Amniotic stem cell (primary cell): Measurements from ENCODE around the gene LLPH.
A peak's percentile ranks its signal among the peaks of the same experiment; 100 is the strongest.

ENCODE experiments used
- DNase-seq: peaks from one replicate; lab custom pipeline; 2025; lab: John Stamatoyannopoulos, UW

Gene LLPH

DNA sequence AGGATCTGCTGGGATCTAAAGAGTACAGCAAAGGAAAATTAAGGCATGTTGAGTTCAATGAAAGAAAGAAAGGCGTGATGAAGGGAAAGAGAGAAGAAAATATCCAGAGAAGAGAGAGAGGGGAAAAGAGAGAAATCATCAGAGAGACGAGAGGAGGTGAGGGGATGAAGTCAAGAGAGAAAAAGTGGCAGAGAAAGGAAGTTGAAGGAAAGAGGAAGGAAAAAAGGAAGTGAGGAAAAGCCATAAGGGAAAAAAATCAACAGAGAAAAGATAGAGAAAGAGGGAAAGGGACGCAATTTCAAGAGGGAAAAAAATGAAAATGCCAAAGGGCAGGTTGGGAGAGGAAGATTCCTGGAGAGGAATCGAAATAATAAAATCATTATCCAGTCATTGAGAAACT is 40.4 kb downstream of the LLPH start:
- no peak for DNase-seq

DNA sequence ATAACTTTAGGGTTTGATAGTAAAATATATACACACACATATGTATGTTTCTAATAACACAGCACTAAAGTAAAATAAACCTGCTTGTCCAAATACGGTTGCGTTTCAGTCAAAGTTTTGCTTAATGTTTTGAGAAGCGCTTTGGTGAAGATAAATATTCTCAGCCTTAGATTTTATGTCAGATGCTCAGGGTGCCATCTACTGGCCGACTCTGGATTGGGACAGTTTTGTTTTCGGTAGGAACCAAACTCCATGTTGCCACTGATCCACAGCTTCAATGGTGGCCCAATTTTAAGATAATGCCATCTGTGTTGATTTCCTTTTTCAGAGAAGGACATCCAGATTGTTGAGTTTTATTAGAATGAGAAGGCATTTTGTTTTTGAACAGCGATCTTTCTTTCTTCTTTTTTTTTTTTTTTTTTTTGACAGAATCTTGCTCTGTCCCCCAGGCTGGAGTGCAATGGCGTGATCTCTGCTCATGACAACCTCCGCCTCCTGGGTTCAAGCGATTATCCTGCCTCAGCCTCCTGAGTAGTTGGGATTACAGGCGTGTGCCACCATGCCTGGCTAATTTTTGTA is 43.1 kb downstream of the LLPH start:
- DNase-seq, result peak; percentile 62

DNA sequence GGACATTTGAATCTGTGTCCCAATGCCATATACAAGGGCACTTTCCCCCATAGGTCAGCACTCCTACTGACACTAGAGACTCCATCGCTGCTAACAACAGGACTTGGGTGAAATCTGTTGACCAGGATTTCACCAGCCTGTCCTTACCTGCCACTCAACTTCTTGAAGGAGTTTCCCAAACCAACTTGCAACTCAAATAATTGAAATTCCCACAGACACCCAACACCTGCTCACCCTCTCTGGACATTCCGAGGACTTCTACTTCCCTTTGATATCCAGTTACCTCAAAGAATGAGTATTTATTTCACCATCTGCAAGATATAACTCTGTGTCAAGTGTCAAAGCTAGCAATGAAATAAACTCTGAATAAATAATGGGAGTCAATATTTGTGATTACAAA is 44.6 kb downstream of the LLPH start:
- no peak for DNase-seq

- DNase-seq, result no peak
Measured at GRCh38 chr12:66085213-66085612, 45.3 kb downstream of the LLPH start.

DNA sequence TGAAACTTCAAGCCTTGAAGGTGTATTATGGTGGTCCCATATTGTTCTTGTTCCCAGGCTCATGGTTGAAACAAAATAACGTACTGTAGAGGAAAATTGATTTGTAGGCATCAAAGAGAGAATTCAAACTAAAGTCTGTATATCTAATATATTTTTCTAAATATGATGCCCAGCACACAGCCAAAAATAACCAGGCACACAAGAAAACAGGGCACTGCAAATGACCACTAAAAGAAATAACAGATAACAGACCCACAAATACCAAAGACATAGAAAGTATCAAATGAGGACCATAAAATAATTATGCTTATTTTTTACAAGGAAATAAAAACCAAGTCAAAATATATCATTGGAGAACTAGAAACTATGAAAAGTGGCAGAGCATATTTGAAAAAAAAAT is 46.8 kb downstream of the LLPH start:
- DNase-seq, result no peak

DNA sequence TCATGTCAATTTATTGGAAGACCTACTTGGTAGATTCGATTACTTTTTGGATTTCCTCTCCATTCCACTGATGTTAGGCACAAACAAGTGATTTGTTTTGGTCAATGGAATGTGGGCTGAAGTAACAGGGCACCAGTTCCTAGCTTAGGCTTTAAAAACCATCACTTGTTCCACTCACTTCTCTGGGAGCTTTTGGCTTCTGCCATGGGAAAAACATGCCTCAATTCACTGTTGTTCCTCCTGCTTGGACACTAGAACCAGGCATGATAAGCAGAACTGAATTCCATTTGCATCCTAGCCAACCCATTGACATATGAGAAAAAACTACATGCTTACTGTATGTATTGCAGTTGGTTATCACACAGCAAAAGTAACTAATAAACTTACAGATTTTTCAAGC is 47.8 kb downstream of the LLPH start:
- DNase-seq, result no peak

DNA sequence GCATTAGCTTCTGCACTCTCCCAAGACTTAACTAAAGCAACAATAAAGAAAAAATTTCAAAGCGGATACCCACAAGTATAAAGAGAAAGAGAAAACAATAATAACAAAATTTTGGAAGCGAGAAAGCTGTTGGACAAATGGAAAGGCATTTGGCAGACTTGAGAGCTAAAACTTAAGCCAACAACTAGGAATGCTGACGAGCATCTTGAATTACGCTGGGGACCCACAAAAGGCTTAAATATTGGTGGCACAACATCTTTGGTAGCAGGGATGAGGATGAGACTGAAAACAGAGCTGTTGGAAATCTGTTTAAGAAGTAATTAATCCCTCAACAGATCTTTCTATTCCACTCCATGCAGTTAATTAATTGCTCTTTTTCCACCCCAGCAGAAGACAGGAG is 49.8 kb downstream of the LLPH start:
- DNase-seq, result no peak

GRCh38 chr12:66077542-66077941 is 53.0 kb downstream of the LLPH start:
- DNase-seq, result no peak

DNA sequence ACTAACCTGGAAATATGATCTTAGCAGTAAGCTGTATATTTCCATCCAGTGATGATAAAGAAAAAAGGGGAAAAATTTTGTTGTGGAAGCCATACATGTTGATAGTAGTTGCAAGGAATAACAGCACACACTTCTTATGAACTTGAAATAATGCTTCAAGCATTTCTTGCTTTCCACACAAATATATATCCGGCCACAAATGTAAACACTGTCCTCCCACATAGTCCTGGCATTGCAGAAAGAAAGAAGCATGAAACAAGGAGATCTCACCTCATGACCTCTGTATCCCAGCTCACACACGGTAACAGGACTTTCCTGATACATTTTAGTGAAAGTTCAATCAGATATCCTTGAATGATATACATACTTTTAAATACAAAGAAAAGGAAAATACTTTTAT is 56.0 kb downstream of the LLPH start:
- no peak for DNase-seq

- DNase-seq, result no peak
Measured at GRCh38 chr12:66072566-66072965, 58.0 kb downstream of the LLPH start.

GRCh38 chr12:66072135-66072534 is 58.4 kb downstream of the LLPH start:
- DNase-seq, result no peak

GRCh38 chr12:66071549-66071948 is 59.0 kb downstream of the LLPH start:
- DNase-seq, result no peak

DNA sequence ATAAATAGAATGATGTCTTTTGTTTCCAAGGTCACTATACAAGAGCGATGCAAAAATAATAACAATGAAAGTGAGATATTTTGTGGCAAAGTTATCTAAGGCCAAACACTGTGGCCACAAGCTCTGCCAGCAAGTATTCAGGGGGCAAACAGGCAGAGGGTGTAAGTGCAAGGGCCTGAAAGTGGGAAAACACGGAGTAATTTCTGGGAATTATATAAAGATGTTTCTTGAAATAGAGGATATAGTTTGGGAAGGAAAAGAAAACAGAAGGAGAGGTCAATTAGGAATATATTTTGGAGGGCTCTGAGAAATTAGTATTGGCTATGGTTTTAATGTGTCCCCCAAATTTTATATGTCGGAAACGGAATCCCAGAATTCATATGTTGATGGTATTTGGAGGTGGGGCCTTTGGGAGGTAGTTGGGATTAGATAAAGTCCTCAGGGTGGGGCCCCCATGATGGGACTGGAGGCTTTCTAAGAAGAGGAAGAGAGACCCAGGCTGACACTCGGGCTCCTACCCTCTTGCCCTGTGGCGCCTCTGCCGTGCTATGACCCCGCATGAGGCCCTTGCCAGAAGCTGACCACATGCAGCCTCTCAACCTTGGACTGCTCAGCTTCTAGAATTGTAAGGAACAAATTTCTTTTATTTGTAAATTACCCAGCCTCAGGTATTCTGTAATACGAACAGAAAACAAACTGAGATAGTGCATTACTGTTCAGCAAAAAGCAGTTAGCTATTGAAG is 60.0 kb downstream of the LLPH start:
- no peak for DNase-seq

GRCh38 chr12:66066929-66067523 is 63.5 kb downstream of the LLPH start:
- DNase-seq, result no peak
